Adrenal gland (tissue), 12 donors: ENCODE measurements around the gene PPP3R2. TPM values are rescaled to one million over a fixed set of nuclear protein-coding genes. Genes with fewer than 3 reads are reported as not detected.

Source experiments
- DNase-seq, 7 donors: peaks; one replicate each; pipeline ENCODE4 v3.0.0-alpha.2; 2019 to 2020
- H3K27ac ChIP-seq, 5 donors: fragments of 200-600 bp; sonication (generic) in 4 of 5; 1 replicate in 3 of 5; 2 replicates in 2 of 5; pipeline versions ENCODE4 v1.5.1 to v1.8.0; 2016 to 2020; ENCODE audit warnings: mild to moderate bottlenecking in 1 of 5
- H3K27me3 ChIP-seq: fragments of 200-600 bp; 2 replicates; pipeline ENCODE4 v1.8.0; 2021
- H3K36me3 ChIP-seq, 2 donors: fragments of 200-600 bp; replicated peaks in 1 of 2; 1 replicate in 1 of 2; 2 replicates in 1 of 2; pipeline versions ENCODE4 v1.5.1 to v1.8.0; 2018 to 2022
- H3K4me1 ChIP-seq, 2 donors: fragments of 200-600 bp; replicated peaks in 1 of 2; 1 replicate in 1 of 2; 2 replicates in 1 of 2; pipeline versions ENCODE4 v1.5.1 to v1.8.0; 2018 to 2021
- H3K4me3 ChIP-seq, 4 donors: fragments of 200-600 bp; sonication (generic) in 3 of 4; one replicate each; pipeline ENCODE4 v1.5.1; 2016 to 2018
- H3K9me3 ChIP-seq, 3 donors: fragments of 200-600 bp; sonication (generic) in 1 of 3; replicated peaks in 1 of 3; 1 replicate in 2 of 3; 2 replicates in 1 of 3; pipeline versions ENCODE4 v1.5.1 to v1.8.0; 2016 to 2021
- CTCF ChIP-seq, 6 experiments: fragments of 450-650 bp in 4 of 6; fragments of 200-600 bp in 2 of 6; sonication (generic) in 1 of 6; IDR thresholded peaks; 1 replicate in 5 of 6; 2 replicates in 1 of 6; pipeline versions ENCODE4 v1.5.1 to v1.8.0; 2016 to 2021; ENCODE audit warnings: antibody characterized with exemption in 6 of 6, mild to moderate bottlenecking in 2 of 6, moderate library complexity in 1 of 6
- POLR2A ChIP-seq, 2 donors: fragments of 450-650 bp; IDR thresholded peaks; one replicate each; pipeline ENCODE4 v1.6.1; 2017; ENCODE audit warnings: antibody characterized with exemption in 2 of 2, mild to moderate bottlenecking in 2 of 2, moderate library complexity in 1 of 2
- WGBS, 4 donors: extraction: QIAGEN DNeasy Blood & Tissue Kit in 2 of 4; methylation state at CpG; one replicate each; pipeline versions ENCODE4 v1.1.5 to v1.1.7; 2013 to 2017; 5-methylcytosine and 5-hydroxymethylcytosine counted together
- intact Hi-C, 2 donors: fragments of 100-400 bp; cut with DNase I; formaldehyde crosslinking; loops; one replicate each; pipeline versions ENCODE4 v1.14.1 to v1.15.0; 2022 to 2023
- polyA plus RNA-seq, 3 donors: library from polyadenylated mRNA; stranded (reverse); fragments of 200-250 nt in 2 of 3; fragments of 350-450 nt in 1 of 3; fragmentation: Illumina TruSeq in 1 of 3; extraction: RNeasy Lipid Tissue Mini Kit (QIAGEN cat#74804) in 1 of 3; gene quantifications; one replicate each; pipeline ENCODE4 v1.2.3, GENCODE V29; 2013 to 2014
- total RNA-seq, 9 donors: library from RNA; depleted of rRNA in 4 of 9; stranded (reverse); fragments of >200 nt in 4 of 9; fragments of 120-200 nt in 1 of 9; fragmentation: NEBNext Ultra II Directional in 1 of 9; extraction: Animal tissue kit (Norgen Biotek cat#: 25700) in 1 of 9; gene quantifications; one replicate each; pipeline versions ENCODE4 v1.1.0 to v1.2.4, GENCODE V29; 2013 to 2023
- donor health status: healthy with polysubstance abuse.
- donor health status: Bipolar disorder and iron deficiency.
- donor health status: DM: yes; HTN: yes; CAD: no.
- donor health status: DM: no; HTN: no; CAD: no.
- donor health status: DM: no; HTN: no; CAD: no.
- donor health status: DM: yes; HTN: yes; CAD: no.

PPP3R2 gene
- total and polyA plus RNA-seq, 12 donors: 0.06 TPM; not detected in 11

DNA sequence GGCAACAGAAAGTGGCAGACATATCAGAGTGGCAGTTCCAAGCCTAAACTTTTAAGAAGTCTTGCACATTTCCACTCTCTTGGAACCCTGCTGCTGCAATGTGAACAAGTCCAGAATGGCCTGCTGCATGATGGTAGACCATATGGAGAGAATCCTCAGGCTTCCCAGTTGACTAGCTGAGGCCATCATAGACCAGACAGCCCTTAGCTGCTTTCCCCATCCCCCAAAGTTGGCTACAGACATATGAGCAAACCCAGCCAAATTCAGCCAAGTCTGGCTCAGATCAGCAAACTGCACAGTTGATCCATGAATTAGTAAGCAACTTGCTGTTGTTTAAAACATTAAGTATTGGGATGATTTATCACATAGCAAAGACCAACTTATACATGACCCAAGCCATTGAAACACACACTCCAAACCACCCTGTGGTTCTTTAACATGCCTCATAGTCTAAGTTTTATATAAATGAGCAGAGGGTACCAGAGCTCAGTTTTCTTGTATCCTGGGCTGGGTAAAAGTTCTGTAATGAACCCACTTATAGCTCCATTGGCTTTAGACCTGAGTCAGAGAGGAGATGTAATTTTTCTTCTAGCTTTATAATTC is 19.9 kb downstream of the PPP3R2 start:
- H3K27ac ChIP-seq: no peak overlapping the region
- no peaks in the 10 kb centered on the region for H3K27me3 ChIP-seq
- no peaks in the 10 kb centered on the region for H3K4me1 ChIP-seq
- H3K4me3 ChIP-seq: no peak overlapping the region
- intact Hi-C loops: no loop called here
- TF ChIP-seq POLR2A (IDR thresholded peaks at IDR 0.05) (no peak), CTCF (IDR thresholded peaks at IDR 0.05) (no peak)
- no peak for DNase-seq
- H3K9me3 ChIP-seq: no peaks in the 10 kb centered on the region
- no peaks in the 10 kb centered on the region for H3K36me3 ChIP-seq

GRCh38 chr9:101572316-101572715 is 22.5 kb downstream of the PPP3R2 start:
- Histone ChIP-seq H3K27me3 (no peaks in the 10 kb centered on the region), H3K4me1 (no peaks in the 10 kb centered on the region), H3K36me3 (no peaks in the 10 kb centered on the region), H3K4me3 (no peak overlapping the region), H3K27ac (no peak overlapping the region), H3K9me3 (no peaks in the 10 kb centered on the region)
- intact Hi-C loops: no loop called here
- 64 to 89% (median 78%) methylated on average over 2 of the region's 2 CpGs for WGBS, 4 donors
- TF ChIP-seq CTCF (IDR thresholded peaks at IDR 0.05): no peak
- no peak for DNase-seq

DNA sequence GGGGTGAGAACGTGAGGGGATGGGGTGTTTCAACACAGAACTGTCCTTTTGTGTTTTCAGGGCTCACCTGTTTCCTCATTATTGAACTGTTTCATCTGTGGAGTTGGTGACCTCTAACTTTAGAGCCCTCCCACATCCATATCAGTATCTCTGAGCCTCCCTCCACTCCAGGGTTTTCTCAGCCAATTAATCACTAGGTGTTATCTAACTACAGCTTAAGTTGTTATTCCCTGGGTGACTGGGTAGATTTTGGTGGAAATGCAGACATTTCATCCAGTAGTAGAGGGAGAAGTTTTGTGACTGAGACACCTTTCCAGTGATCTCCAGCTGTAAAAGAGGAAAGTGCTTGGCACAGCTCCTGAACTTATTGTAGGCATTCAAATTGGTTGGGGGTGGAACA is 23.7 kb downstream of the PPP3R2 start:
- Histone ChIP-seq H3K27ac (no peak overlapping the region), H3K9me3 (no peaks in the 10 kb centered on the region), H3K27me3 (no peaks in the 10 kb centered on the region), H3K4me3 (no peak overlapping the region), H3K4me1 (no peaks in the 10 kb centered on the region), H3K36me3 (peaks cover 0 to 3% of the 10 kb centered on the region in 2 donors)
- DNase-seq: no peak
- intact Hi-C loops: no loop called here
- no peak for TF ChIP-seq CTCF (IDR thresholded peaks at IDR 0.05)
- WGBS, 4 donors: 76 to 100% (median 85%) methylated on average over 1 of the region's 1 CpG

GRCh38 chr9:101569741-101570501 is 24.8 kb downstream of the PPP3R2 start:
- Histone ChIP-seq H3K9me3 (no peaks in the 10 kb centered on the region), H3K4me1 (no peaks in the 10 kb centered on the region), H3K36me3 (peaks cover 0 to 3% of the 10 kb centered on the region in 2 donors), H3K27ac (no peak overlapping the region), H3K27me3 (no peaks in the 10 kb centered on the region), H3K4me3 (no peak overlapping the region)
- 89 to 95% (median 91%) methylated on average over 5 of the region's 5 CpGs for WGBS, 4 donors
- intact Hi-C loops: no loop called here
- DNase-seq: no peak
- TF ChIP-seq POLR2A (IDR thresholded peaks at IDR 0.05) (no peak), CTCF (IDR thresholded peaks at IDR 0.05) (no peak)
